ENCODE data around the gene SIPA1L3.

- TF ChIP-seq POLR2A (IDR thresholded peaks at IDR 0.05): no peak
- TF ChIP-seq CTCF (IDR thresholded peaks at IDR 0.05): no peak
- TF ChIP-seq EP300 (IDR thresholded peaks at IDR 0.05): no peak
- no peak for TF ChIP-seq POLR2AphosphoS5 (IDR thresholded peaks at IDR 0.05)
These were observed 194.7 kb downstream of the SIPA1L3 start for GRCh38 chr19:38101723-38102122.
